NOMO-1 treated with dmso at 0.1 percent for 144 hours (cell line): ENCODE measurements around the gene LASP1.

Experiments used
- DNase-seq: peaks from one replicate; lab custom pipeline; 2025; ENCODE audit not compliant: unreplicated experiment; lab: John Stamatoyannopoulos, UW

The LASP1 gene

DNA sequence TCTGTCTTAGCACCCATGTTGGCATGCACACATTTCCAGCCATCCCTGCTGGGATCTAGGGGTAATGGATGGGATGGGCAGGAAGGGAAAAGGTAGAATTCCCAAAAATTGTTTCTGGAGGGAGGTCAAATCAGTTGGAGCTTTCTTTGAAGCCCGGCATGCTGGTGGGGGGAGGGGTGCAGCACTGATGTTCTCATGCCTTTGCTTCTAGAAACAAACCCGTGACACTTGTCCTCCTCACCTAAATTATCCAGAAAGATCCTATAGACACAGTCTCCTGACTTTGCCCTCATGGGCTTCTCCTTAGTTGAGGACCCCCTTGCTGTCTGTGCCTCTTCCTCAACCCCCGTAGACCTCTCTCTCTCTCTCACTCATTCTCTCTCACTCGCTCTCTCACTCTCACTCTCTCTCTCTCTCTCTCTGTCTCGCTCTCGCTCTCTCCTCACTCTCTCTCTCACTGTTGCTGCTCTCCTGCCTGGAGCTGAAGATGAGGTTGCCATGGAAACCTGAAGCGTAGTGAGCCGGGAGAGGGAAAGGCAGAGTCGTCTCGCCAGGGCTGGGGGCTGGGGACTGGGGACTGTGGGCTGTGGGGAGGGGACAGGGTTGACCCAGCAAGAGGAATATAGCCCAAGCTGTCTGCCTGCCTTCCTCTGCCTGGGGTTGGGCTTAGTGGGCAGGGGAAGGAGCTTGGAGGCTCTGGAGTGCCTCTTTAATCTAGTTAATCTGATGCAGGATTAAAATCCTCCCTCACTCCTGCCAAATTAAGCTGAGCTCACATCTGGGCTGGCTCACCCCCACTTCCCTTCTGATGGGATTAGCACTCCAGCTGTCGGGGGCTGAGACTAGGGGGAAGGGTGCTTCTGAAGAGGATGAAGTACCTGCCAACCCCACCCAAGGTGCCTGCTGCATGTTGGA is 16.1 kb downstream of the LASP1 start:
- DNase-seq: no peak

DNA sequence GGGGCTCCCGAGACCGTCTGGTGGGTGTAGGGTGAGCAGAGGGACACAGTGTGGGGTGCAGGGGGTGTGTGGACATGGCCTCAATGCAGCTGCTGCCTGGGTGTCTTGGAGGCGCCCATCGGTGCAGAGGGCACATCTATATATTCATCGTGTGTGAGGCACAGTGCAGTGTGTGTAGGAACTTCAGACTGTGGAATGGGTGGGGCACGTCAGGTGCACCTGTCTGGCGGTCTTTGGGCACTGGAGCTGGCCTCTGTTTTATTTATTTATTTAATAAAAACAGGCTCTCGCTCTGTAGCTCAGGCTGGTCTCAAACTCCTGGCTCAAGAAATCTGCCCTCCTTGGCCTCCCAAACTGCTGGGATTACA is 16.8 kb downstream of the LASP1 start:
- no peak for DNase-seq

- DNase-seq: no peak
Observed at GRCh38 chr17:38888842-38889241, 19.0 kb downstream of the LASP1 start.

DNA sequence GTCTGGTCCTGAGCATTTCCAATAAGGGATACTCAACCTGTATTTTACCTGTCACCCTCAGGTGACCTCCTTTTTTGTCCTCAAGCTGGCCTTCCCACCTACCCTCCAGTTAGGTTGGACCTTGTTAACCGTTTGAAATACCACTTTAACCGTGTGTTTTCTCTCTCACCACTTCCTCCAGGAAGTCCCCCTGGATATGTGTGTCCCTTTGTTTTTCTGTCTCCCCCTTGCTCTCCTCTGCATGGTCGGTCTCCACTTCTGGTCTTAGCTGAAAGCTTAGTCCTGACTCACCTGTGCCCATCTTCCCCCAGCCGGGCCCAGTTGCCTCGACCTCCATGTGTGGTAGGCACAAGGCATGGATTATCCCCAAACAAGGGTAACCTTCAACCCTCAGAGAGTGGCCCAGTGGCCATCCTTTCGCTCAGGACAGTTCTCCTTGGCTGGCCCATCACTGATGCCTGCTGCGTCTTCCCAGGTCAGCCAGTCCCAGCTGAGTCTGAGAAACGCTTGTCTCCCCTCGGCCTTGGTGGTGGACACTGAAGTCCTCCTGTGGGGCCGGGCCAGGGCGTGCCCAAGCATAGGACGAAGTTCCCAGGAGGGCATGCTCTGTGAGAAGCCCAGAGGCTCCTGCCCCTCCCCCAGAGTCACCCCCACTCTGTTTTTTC is 20.0 kb downstream of the LASP1 start:
- DNase-seq: no peak

DNA sequence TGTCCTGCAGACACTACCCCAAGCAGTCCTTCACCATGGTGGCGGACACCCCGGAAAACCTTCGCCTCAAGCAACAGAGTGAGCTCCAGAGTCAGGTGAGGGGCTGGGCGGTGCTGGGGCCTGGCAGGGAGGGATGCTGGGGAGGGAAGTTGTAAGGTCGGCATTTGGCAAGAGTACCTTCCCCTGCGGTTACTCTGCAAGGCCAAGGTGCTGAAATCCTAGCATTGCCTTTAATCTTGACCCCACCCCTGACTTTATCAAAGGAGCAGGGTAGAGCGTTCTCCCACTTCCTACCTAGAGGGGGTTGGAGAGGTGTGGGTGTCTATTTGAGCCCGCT is 20.5 kb downstream of the LASP1 start:
- DNase-seq: no peak

GRCh38 chr17:38891441-38891840 is 21.6 kb downstream of the LASP1 start:
- DNase-seq: no peak

GRCh38 chr17:38892083-38892482 is 22.2 kb downstream of the LASP1 start:
- no peak for DNase-seq

- no peak for DNase-seq
Observed at GRCh38 chr17:38892620-38893019, 22.8 kb downstream of the LASP1 start.

- DNase-seq: no peak
Observed at GRCh38 chr17:38893113-38893512, 23.3 kb downstream of the LASP1 start.

DNA sequence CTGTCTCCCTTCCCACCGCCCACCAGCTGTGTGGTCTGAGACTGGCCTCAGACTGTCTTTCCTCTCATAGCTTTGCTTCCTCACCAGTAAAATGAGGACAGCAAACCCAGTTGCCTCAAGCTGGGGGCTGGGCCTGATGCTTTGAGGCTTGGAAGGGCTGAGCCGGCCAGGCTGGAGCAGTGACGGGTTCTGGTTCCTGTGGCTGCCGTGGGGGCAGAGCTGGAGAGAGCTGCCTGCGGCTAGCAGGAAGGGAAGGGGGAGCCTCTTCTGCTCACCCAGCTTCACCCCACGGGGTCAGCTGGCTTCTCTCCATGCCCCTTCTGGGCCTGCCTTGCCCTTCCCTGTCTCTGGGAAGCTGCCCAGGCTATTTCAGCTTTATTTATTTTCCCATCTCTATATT is 23.7 kb downstream of the LASP1 start:
- no peak for DNase-seq

GRCh38 chr17:38894276-38894675 is 24.4 kb downstream of the LASP1 start:
- no peak for DNase-seq

GRCh38 chr17:38896346-38896954 is 26.6 kb downstream of the LASP1 start:
- no peak for DNase-seq

- no peak for DNase-seq
Observed at GRCh38 chr17:38897176-38897575, 27.3 kb downstream of the LASP1 start.

- no peak for DNase-seq
Observed at GRCh38 chr17:38897671-38898290, 27.9 kb downstream of the LASP1 start.

DNA sequence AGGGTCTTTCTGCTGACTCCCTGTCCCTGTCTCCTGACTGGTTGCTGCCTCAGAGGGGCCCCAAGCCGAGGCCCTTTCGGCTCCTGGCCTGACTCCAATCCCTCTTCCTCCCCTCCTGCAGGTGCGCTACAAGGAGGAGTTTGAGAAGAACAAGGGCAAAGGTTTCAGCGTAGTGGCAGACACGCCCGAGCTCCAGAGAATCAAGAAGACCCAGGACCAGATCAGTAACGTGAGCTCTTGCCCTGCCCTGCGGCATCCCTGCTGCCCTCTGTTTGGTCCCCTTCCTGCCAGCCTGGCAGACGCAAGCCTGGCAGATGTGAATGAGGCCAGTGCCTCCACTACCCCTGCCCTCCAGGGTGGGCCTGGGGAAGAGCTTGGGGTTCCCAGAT is 28.4 kb downstream of the LASP1 start:
- no peak for DNase-seq

- DNase-seq: peak; percentile 30
Observed at GRCh38 chr17:38898812-38899348, 29.0 kb downstream of the LASP1 start.

DNA sequence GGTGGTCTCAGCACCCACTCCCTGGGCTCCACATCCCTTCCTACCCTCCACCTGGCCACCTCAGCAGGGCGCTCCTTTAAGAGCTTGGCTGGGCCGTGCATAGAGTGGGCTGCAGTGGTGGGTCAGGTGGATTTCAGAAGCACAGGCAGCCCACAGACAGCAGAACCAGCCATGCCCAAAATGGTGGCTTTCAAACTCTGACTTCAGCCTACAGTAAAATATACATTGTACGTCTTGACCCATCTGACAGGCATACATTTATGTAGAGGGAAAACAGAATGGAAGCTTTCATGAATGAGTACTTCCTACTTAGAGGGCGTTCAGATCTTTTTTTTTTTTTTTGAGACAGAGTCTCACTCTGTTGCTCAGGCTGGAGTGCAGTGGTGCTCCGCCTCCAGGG is 29.6 kb downstream of the LASP1 start:
- no peak for DNase-seq

- peak; percentile 67 for DNase-seq
Observed at GRCh38 chr17:38900978-38901656, 31.3 kb downstream of the LASP1 start.

- DNase-seq: no peak
Observed at GRCh38 chr17:38903404-38903803, 33.5 kb downstream of the LASP1 start.

DNA sequence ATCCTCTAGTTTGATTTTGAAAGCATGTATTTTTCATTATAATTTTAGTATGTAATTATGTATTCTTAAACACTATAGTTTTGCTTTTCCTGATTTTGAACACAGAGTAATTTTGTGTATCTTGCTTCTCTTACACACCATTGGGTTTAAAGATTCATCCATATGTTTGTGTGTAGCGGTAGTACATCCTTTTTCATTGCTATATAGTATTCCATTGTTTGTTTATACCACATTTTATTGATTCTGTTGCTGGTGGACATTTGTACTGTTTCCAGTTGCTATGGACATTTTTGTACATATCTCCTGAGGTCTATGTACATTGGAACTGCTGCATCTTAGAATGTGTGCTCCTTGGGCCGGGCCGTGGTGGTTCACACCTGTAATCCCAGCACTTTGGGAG is 35.0 kb downstream of the LASP1 start:
- no peak for DNase-seq

DNA sequence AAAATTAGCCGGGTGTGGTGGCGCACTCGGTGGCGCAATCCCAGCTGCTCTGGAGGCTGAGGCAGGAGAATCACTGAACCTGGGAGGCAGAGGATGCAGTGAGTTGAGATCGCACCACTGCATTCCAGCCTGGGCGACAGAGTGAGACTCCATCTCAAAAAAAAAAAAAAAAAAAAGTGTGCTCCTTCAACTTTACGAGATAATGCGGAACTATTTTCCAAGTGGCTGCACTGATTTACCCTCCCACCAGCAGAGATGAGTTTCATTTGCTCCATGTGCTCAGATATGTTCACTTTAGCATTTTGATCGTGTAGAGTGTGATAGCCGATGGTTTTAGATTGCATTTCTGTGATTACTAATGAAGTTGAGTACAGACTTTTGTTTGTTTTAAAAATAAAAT is 35.5 kb downstream of the LASP1 start:
- no peak for DNase-seq
